Karpas-422 (cell line): ENCODE results near the gene INSYN1. TPM values are rescaled to one million over a fixed set of nuclear protein-coding genes. Genes with fewer than 3 reads are reported as not detected.

Source experiments
- DNase-seq: peaks from one replicate; pipeline ENCODE4 v3.0.0-alpha.2; 2015
- H2AFZ ChIP-seq: fragments of 200-600 bp; sonication (generic); 2 replicates; pipeline ENCODE4 v1.6.1; 2014; ENCODE audit warnings: antibody characterized with exemption, low read length, mixed read lengths
- H3K27ac ChIP-seq: fragments of 200-600 bp; sonication (generic); 2 replicates; pipeline ENCODE4 v1.5.1; 2014; ENCODE audit warnings: mild to moderate bottlenecking, low read length, moderate library complexity
- H3K27me3 ChIP-seq: fragments of 200-600 bp; sonication (generic); 2 replicates; pipeline ENCODE4 v1.6.1; 2014; ENCODE audit warnings: low read length, mixed read lengths
- H3K36me3 ChIP-seq: fragments of 200-600 bp; sonication (generic); 2 replicates; pipeline ENCODE4 v1.6.1; 2014; ENCODE audit warnings: low read length, mixed read lengths; ENCODE audit not compliant: insufficient read depth
- H3K4me1 ChIP-seq: fragments of 200-600 bp; sonication (generic); 2 replicates; pipeline ENCODE4 v1.6.1; 2014; ENCODE audit warnings: mild to moderate bottlenecking, low read length, mixed read lengths
- H3K4me2 ChIP-seq: fragments of 200-600 bp; sonication (generic); 2 replicates; pipeline ENCODE4 v1.6.1; 2014; ENCODE audit warnings: low read length, low read depth, mild to moderate bottlenecking; ENCODE audit not compliant: poor library complexity, severe bottlenecking
- H3K4me3 ChIP-seq: fragments of 200-600 bp; sonication (generic); 2 replicates; pipeline ENCODE4 v1.5.1; 2014; ENCODE audit warnings: mild to moderate bottlenecking, antibody characterized with exemption, low read length, mixed read lengths
- H3K79me2 ChIP-seq: fragments of 200-600 bp; sonication (generic); 2 replicates; pipeline ENCODE4 v1.6.1; 2014; ENCODE audit warnings: mild to moderate bottlenecking, low read length, mixed read lengths
- H3K9ac ChIP-seq: fragments of 200-600 bp; sonication (generic); 2 replicates; pipeline ENCODE4 v1.6.0; 2014; ENCODE audit warnings: low read length
- H3K9me2 ChIP-seq: fragments of 200-600 bp; sonication (generic), shearing (Covaris generic); replicated peaks from 2 replicates; pipeline ENCODE4 v1.6.0; 2014; ENCODE audit warnings: mild to moderate bottlenecking, low read length, moderate library complexity; ENCODE audit not compliant: insufficient read depth
- H3K9me3 ChIP-seq: fragments of 300-700, 200-600 bp; sonication (generic); 2 replicates; pipeline ENCODE4 v1.6.1; 2014; ENCODE audit warnings: low read length, mixed read lengths
- H4K20me1 ChIP-seq: fragments of 200-600 bp; sonication (generic); 2 replicates; pipeline ENCODE4 v1.6.1; 2014; ENCODE audit warnings: mild to moderate bottlenecking, antibody characterized with exemption, low read length, low read depth; ENCODE audit not compliant: insufficient read depth
- total RNA-seq: library from RNA; depleted of rRNA; stranded (reverse); fragments of >200 nt; shearing (Covaris generic); gene quantifications from 2 replicates; pipeline ENCODE4 v1.2.3, GENCODE V29; 2014; ENCODE audit warnings: low replicate concordance

The INSYN1 gene
- total RNA-seq, 1 experiment from 2014 or later = not detected

- Histone ChIP-seq H2AFZ (no peak overlapping the region), H3K4me3 (no peak overlapping the region), H3K9ac (no peak overlapping the region), H3K9me2 (no peaks in the 10 kb centered on the region), H3K9me3 (no peaks in the 10 kb centered on the region), H3K4me2 (no peak overlapping the region), H4K20me1 (no peaks in the 10 kb centered on the region), H3K36me3 (no peaks in the 10 kb centered on the region), H3K27ac (no peak overlapping the region), H3K79me2 (no peaks in the 10 kb centered on the region), H3K4me1 (no peaks in the 10 kb centered on the region), H3K27me3 (0 out of 2 replicates have a peak, but pooled peaks cover 4% of the 10 kb centered on the region)
- DNase-seq = no peak
These were observed 12.6 kb upstream of the INSYN1 start for GRCh38 chr15:73765778-73766177.

GRCh38 chr15:73763931-73764330 lies 10.8 kb upstream of the INSYN1 start:
- no peak overlapping the region for H3K4me2 ChIP-seq
- no peaks in the 10 kb centered on the region for H3K9me2 ChIP-seq
- H3K9me3 ChIP-seq = no peaks in the 10 kb centered on the region
- H3K9ac ChIP-seq = no peak overlapping the region
- no peaks in the 10 kb centered on the region for H3K4me1 ChIP-seq
- no peaks in the 10 kb centered on the region for H4K20me1 ChIP-seq
- H2AFZ ChIP-seq = no peak overlapping the region
- H3K4me3 ChIP-seq = no peak overlapping the region
- H3K36me3 ChIP-seq = no peaks in the 10 kb centered on the region
- no peak overlapping the region for H3K27ac ChIP-seq
- DNase-seq = no peak
- H3K79me2 ChIP-seq = no peaks in the 10 kb centered on the region
- 0 out of 2 replicates have a peak, but pooled peaks cover 4% of the 10 kb centered on the region for H3K27me3 ChIP-seq

- Histone ChIP-seq H3K27ac (no peak overlapping the region), H3K4me1 (no peaks in the 10 kb centered on the region), H3K9ac (no peak overlapping the region), H4K20me1 (no peaks in the 10 kb centered on the region), H3K9me3 (no peaks in the 10 kb centered on the region), H3K9me2 (no peaks in the 10 kb centered on the region), H3K27me3 (no peaks in the 10 kb centered on the region), H3K4me3 (no peak overlapping the region), H2AFZ (no peak overlapping the region), H3K79me2 (no peaks in the 10 kb centered on the region), H3K4me2 (no peak overlapping the region), H3K36me3 (no peaks in the 10 kb centered on the region)
- DNase-seq = no peak
These were observed 7.5 kb upstream of the INSYN1 start for GRCh38 chr15:73760330-73761329.

GRCh38 chr15:73758461-73758860 lies 5.3 kb upstream of the INSYN1 start:
- Histone ChIP-seq H3K9me3 (no peaks in the 10 kb centered on the region), H2AFZ (no peak overlapping the region), H3K9me2 (no peaks in the 10 kb centered on the region), H3K36me3 (no peaks in the 10 kb centered on the region), H3K79me2 (no peaks in the 10 kb centered on the region), H3K4me2 (no peak overlapping the region), H3K4me1 (no peaks in the 10 kb centered on the region), H4K20me1 (no peaks in the 10 kb centered on the region), H3K27me3 (no peaks in the 10 kb centered on the region), H3K4me3 (no peak overlapping the region), H3K9ac (no peak overlapping the region), H3K27ac (no peak overlapping the region)
- DNase-seq = no peak

- no peak overlapping the region for H2AFZ ChIP-seq
- H3K4me1 ChIP-seq = no peaks in the 10 kb centered on the region
- H3K9me3 ChIP-seq = no peaks in the 10 kb centered on the region
These were observed 4.4 kb upstream of the INSYN1 start for GRCh38 chr15:73757571-73757970.

GRCh38 chr15:73756947-73757513 lies 3.9 kb upstream of the INSYN1 start:
- no peak overlapping the region for H3K9ac ChIP-seq
- no peak overlapping the region for H3K4me2 ChIP-seq
- H3K27ac ChIP-seq = no peak overlapping the region
- no peaks in the 10 kb centered on the region for H3K79me2 ChIP-seq
- no peaks in the 10 kb centered on the region for H3K9me3 ChIP-seq
- no peak overlapping the region for H2AFZ ChIP-seq
- H3K4me1 ChIP-seq = no peaks in the 10 kb centered on the region
- H3K4me3 ChIP-seq = no peak overlapping the region
- no peaks in the 10 kb centered on the region for H3K27me3 ChIP-seq
- H3K9me2 ChIP-seq = no peaks in the 10 kb centered on the region
- no peak for DNase-seq
- H4K20me1 ChIP-seq = no peaks in the 10 kb centered on the region
- H3K36me3 ChIP-seq = no peaks in the 10 kb centered on the region

More at GRCh38 chr15:73757571-73757970, 4.4 kb upstream of the INSYN1 start:
- Histone ChIP-seq H3K4me2 (no peak overlapping the region), H3K9me2 (no peaks in the 10 kb centered on the region), H3K27ac (no peak overlapping the region), H3K9ac (no peak overlapping the region), H3K4me3 (no peak overlapping the region), H3K27me3 (no peaks in the 10 kb centered on the region), H4K20me1 (no peaks in the 10 kb centered on the region), H3K79me2 (no peaks in the 10 kb centered on the region), H3K36me3 (no peaks in the 10 kb centered on the region)
- DNase-seq = no peak

- Histone ChIP-seq H3K4me3 (no peak overlapping the region), H3K79me2 (no peaks in the 10 kb centered on the region), H3K36me3 (no peaks in the 10 kb centered on the region), H2AFZ (no peak overlapping the region), H3K27me3 (no peaks in the 10 kb centered on the region), H3K9me2 (no peaks in the 10 kb centered on the region), H4K20me1 (no peaks in the 10 kb centered on the region), H3K9me3 (no peaks in the 10 kb centered on the region), H3K27ac (no peak overlapping the region), H3K4me2 (no peak overlapping the region), H3K9ac (no peak overlapping the region), H3K4me1 (no peaks in the 10 kb centered on the region)
- no peak for DNase-seq
These were observed 3.2 kb upstream of the INSYN1 start for GRCh38 chr15:73756390-73756789.

- H3K4me3 ChIP-seq = no peak overlapping the region
- no peak for DNase-seq
- no peak overlapping the region for H3K4me2 ChIP-seq
- no peaks in the 10 kb centered on the region for H4K20me1 ChIP-seq
- H3K79me2 ChIP-seq = no peaks in the 10 kb centered on the region
- H2AFZ ChIP-seq = no peak overlapping the region
- H3K9me3 ChIP-seq = no peaks in the 10 kb centered on the region
- no peaks in the 10 kb centered on the region for H3K36me3 ChIP-seq
- no peaks in the 10 kb centered on the region for H3K27me3 ChIP-seq
- H3K4me1 ChIP-seq = no peaks in the 10 kb centered on the region
- H3K9ac ChIP-seq = no peak overlapping the region
- H3K27ac ChIP-seq = no peak overlapping the region
- no peaks in the 10 kb centered on the region for H3K9me2 ChIP-seq
These were observed 2.8 kb upstream of the INSYN1 start for GRCh38 chr15:73755946-73756345.
